Heart right ventricle (tissue), 16 donors: ENCODE data around the gene RAB6D. TPM values are rescaled to one million over a fixed set of nuclear protein-coding genes. Genes with fewer than 3 reads are reported as not detected.
"Not testable (repeated sequence)": the region's sequence is repeated elsewhere in the genome, so short reads cannot be mapped to it uniquely, and the experiment has no call there.

Source experiments
- ATAC-seq, 8 donors: fragments of 200-7000 bp; cut with Tn5 transposase; one replicate each; pipeline ENCODE4 v1.9.1; 2020; ENCODE audit warnings: mild to moderate bottlenecking in 8 of 8, moderate library complexity in 8 of 8, moderate number of reproducible peaks in 1 of 8
- DNase-seq, 2 donors: peaks; one replicate each; pipeline ENCODE4 v3.0.0-alpha.2; 2020
- H3K27ac ChIP-seq, 10 donors: fragments of 200-600 bp; sonication (generic) in 2 of 10; one replicate each; pipeline versions ENCODE4 v1.5.0 to v1.8.0; 2020 to 2022; ENCODE audit warnings: mild to moderate bottlenecking in 3 of 10
- H3K27me3 ChIP-seq, 7 donors: fragments of 200-600 bp; one replicate each; pipeline ENCODE4 v1.8.0; 2021 to 2022; ENCODE audit warnings: mild to moderate bottlenecking in 2 of 7
- H3K36me3 ChIP-seq, 9 donors: fragments of 200-600 bp; sonication (generic) in 1 of 9; one replicate each; pipeline versions ENCODE4 v1.5.0 to v1.8.0; 2020 to 2022; ENCODE audit warnings: mild to moderate bottlenecking in 2 of 9
- H3K4me1 ChIP-seq, 9 donors: fragments of 200-600 bp; sonication (generic) in 1 of 9; one replicate each; pipeline versions ENCODE4 v1.5.0 to v1.8.0; 2020 to 2022; ENCODE audit warnings: mild to moderate bottlenecking in 4 of 9
- H3K4me3 ChIP-seq, 10 donors: fragments of 200-600 bp; sonication (generic) in 2 of 10; one replicate each; pipeline versions ENCODE4 v1.5.0 to v1.8.0; 2020 to 2022; ENCODE audit warnings: mild to moderate bottlenecking in 7 of 10, moderate library complexity in 2 of 10
- H3K9me3 ChIP-seq, 11 donors: fragments of 200-600 bp in 10 of 11; sonication (generic) in 2 of 11; one replicate each; pipeline versions ENCODE4 v1.5.0 to v1.8.0; 2013 to 2022; ENCODE audit warnings: mild to moderate bottlenecking in 2 of 11, control low read depth in 1 of 11, moderate library complexity in 1 of 11
- WGBS, 2 donors: extraction: QIAGEN DNeasy Blood & Tissue Kit; methylation state at CpG; one replicate each; pipeline ENCODE4 v1.1.7; 2013; ENCODE audit warnings: inconsistent platforms in 1 of 2; 5-methylcytosine and 5-hydroxymethylcytosine counted together
- intact Hi-C, 10 donors: fragments of 100-400 bp; cut with DNase I; formaldehyde crosslinking; loops; one replicate each; pipeline versions ENCODE4 v1.11.1 to v1.14.2; 2022
- polyA plus RNA-seq, 2 donors: library from polyadenylated mRNA; stranded (reverse); fragments of 200-250 nt; gene quantifications; one replicate each; pipeline ENCODE4 v1.2.3, GENCODE V29; 2013
- total RNA-seq, 10 donors: library from RNA; stranded (reverse); fragmentation: NEBNext Ultra II Directional in 3 of 10; extraction: Animal tissue kit (Norgen Biotek cat#: 25700) in 3 of 10; gene quantifications; one replicate each; pipeline versions ENCODE4 v1.2.1 to v1.2.4, GENCODE V29; 2021 to 2023
- TF ChIP-seq, protein P1 (sequence below), 9 donors: fragments of 200-600 bp; sonication (generic) in 2 of 9; IDR thresholded peaks; one replicate each; pipeline versions ENCODE4 v1.5.0 to v1.8.0; 2021 to 2022; ENCODE audit warnings: antibody characterized with exemption in 9 of 9, mild to moderate bottlenecking in 5 of 9, moderate library complexity in 1 of 9
- donor health status: Arrhythmogenic right ventricular cardiomyopathy.
- donor health status: ischemic (EF 13 %, LVEDD 7.1; RV severe dilation, severe dysfunction).
- donor health status: healthy with polysubstance abuse.
- donor health status: DM: no; HTN: yes; CAD: no.
- donor health status: DM: no; HTN: no; CAD: no.
- donor health status: ischemic (EF 25% LVEDD 6.9; RV normal size, moderate dysfunction).
- donor health status: ischemic (EF 25% LVEDD 5.7; RV mildly dilated, moderate dysfunction).
- donor health status: healthy.
- donor health status: DM: yes; HTN: yes; CAD: no.
- donor health status: Ischemic cardiomyopathy.
- donor health status: ischemic (EF 35%, LVEDD 5.7; RV mildly dilated, moderate dysfunction).
- donor health status: nonischemic (EF 11% LVEDD 7.7; RV severe dilation, severe dysfunction).
- donor health status: DM: yes; HTN: yes; CAD: no.
- donor health status: PGD.
- donor health status: ischemic (EF 29% LVEDD 5.4; RV normal size, mild dysfunction).
- donor health status: nonischemic (EF 23%, LVEDD 6.1; RV moderate dilation, normal function).

Gene RAB6D
- total and polyA plus RNA-seq, 12 donors: 0.01 to 0.48 TPM; not detected in 10

- ATAC-seq: peak in 6 of 8 donors; percentile 34 to 72 (median 54)
- no peaks in the 10 kb centered on the region for H3K36me3 ChIP-seq
- TF ChIP-seq, protein P1, sequence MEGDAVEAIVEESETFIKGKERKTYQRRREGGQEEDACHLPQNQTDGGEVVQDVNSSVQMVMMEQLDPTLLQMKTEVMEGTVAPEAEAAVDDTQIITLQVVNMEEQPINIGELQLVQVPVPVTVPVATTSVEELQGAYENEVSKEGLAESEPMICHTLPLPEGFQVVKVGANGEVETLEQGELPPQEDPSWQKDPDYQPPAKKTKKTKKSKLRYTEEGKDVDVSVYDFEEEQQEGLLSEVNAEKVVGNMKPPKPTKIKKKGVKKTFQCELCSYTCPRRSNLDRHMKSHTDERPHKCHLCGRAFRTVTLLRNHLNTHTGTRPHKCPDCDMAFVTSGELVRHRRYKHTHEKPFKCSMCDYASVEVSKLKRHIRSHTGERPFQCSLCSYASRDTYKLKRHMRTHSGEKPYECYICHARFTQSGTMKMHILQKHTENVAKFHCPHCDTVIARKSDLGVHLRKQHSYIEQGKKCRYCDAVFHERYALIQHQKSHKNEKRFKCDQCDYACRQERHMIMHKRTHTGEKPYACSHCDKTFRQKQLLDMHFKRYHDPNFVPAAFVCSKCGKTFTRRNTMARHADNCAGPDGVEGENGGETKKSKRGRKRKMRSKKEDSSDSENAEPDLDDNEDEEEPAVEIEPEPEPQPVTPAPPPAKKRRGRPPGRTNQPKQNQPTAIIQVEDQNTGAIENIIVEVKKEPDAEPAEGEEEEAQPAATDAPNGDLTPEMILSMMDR (IDR thresholded peaks at IDR 0.05): no peak
- DNase-seq: peak in 1 of 2 donors; percentile 20
- H3K4me3 ChIP-seq: peak overlapping the region in 5 of 10 donors; percentile 5 to 31 (median 23)
- H3K27me3 ChIP-seq: peaks cover 0 to 27% (median 12%) of the 10 kb centered on the region in 7 donors
- 23 to 29% methylated on average over 42 to 45 of the region's 45 CpGs for WGBS, 2 donors
- no peaks in the 10 kb centered on the region for H3K4me1 ChIP-seq
- intact Hi-C loops: no loop called here
- H3K27ac ChIP-seq: no peak overlapping the region
- no peaks in the 10 kb centered on the region for H3K9me3 ChIP-seq
Measured at GRCh38 chr2:131394147-131394931, 30.4 kb upstream of the RAB6D start.

DNA sequence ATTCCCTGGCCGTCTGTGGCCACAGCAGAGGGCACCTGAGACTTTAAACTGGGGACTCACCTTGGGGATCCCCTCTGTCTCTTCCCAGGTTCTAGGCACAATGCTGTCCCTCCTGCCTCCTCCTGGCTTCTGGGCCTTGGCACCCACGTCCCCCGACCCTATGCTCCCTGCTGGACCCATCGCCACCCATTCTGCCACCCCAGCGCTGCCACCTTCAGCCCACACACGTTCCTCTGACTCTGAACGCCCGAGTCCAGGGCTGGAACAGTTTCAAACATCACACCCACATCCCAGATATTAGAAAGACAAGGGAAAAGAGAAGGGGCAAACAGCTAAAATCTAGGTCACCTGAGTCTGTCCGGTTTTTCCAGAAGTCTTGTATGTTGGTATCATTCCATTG is 28.0 kb upstream of the RAB6D start:
- H3K9me3 ChIP-seq, intact Hi-C loops, H3K4me1 ChIP-seq, H3K27ac ChIP-seq, H3K4me3 ChIP-seq, ATAC-seq, H3K36me3 ChIP-seq, DNase-seq: not testable (repeated sequence)
- H3K27me3 ChIP-seq: peaks cover 0 to 23% (median 5%) of the 10 kb centered on the region in 7 donors
- 77 to 86% methylated on average over 8 of the region's 9 CpGs for WGBS, 2 donors

GRCh38 chr2:131391471-131391870 is 27.5 kb upstream of the RAB6D start:
- H3K9me3 ChIP-seq, H3K4me1 ChIP-seq, intact Hi-C loops, H3K4me3 ChIP-seq, H3K27ac ChIP-seq, H3K36me3 ChIP-seq, DNase-seq: not testable (repeated sequence)
- ATAC-seq: peak in 2 of 8 donors; percentile 12 to 20
- WGBS, 2 donors: 92% methylated on average over 10 to 11 of the region's 11 CpGs
- H3K27me3 ChIP-seq: peaks cover 0 to 19% (median 5%) of the 10 kb centered on the region in 7 donors

DNA sequence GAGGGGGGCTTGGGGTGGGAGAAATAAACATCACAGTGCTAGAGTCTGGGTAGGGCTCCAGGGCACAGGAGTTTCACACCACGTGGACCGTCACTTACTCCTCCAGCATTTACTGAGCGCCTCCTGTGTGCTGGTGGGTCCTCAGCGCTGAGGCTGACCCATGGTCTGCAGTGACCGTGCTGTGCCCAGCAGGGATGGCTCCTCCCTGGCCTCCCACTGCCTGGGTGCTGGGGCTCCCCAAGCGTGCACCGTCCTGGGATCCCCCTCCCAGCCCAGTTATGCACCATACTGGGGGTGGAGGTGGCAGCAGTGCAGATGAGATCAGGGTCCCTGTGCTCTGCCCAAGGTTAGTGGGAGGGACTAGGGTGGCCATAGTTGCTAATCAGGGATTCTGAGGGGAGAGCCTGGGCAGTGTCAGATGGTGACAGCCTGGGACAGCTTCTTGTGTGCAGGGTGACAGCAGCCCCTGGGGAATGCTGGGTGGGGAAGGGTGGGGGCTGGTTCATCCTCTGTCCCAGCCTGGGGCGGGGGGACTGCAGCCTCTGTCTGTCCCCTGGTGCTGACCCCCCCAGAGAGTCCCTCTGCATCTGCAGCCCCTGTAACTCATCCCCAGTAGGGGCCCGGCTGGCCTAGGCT is 26.6 kb upstream of the RAB6D start:
- H3K27ac ChIP-seq, intact Hi-C loops, H3K36me3 ChIP-seq, H3K4me1 ChIP-seq, H3K4me3 ChIP-seq, DNase-seq, H3K9me3 ChIP-seq: not testable (repeated sequence)
- WGBS, 2 donors: 74 to 75% methylated on average over 6 to 9 of the region's 9 CpGs
- H3K27me3 ChIP-seq: peaks cover 0 to 14% (median 5%) of the 10 kb centered on the region in 7 donors
- peak in 6 of 8 donors; percentile 6 to 61 (median 38) for ATAC-seq

DNA sequence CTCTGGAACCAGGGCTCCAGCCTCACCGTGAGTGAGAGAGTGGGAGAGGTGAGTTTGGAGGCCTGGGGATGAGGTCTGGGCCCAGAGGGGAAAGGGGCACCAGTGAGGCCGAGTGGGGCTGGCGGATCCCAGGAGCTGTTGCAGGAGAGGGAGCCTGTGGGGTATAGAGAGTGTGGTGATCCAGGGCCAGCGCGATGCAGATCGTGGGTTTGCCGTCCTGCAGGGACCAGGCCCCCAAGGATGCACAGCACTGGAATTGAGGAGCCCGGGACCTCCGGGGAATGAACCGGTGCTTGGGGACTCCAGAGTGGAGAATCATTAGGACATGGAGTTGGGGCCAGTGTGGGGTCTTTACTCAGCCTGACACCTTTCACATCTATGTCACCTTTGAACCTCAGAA is 25.7 kb upstream of the RAB6D start:
- WGBS, 2 donors: 92 to 93% methylated on average over 10 of the region's 10 CpGs
- no peaks in the 10 kb centered on the region for H3K9me3 ChIP-seq
- TF ChIP-seq, protein P1 (IDR thresholded peaks at IDR 0.05): no peak
- H3K4me1 ChIP-seq: no peaks in the 10 kb centered on the region
- H3K27me3 ChIP-seq: peaks cover 0 to 8% (median 4%) of the 10 kb centered on the region in 7 donors
- no peaks in the 10 kb centered on the region for H3K36me3 ChIP-seq
- H3K4me3 ChIP-seq: no peak overlapping the region
- ATAC-seq (no peak), DNase-seq (no peak)
- H3K27ac ChIP-seq: no peak overlapping the region
- intact Hi-C loops: no loop called here

GRCh38 chr2:131388834-131389233 is 24.9 kb upstream of the RAB6D start:
- WGBS, 2 donors: 71 to 86% methylated on average over 5 to 6 of the region's 6 CpGs
- DNase-seq, H3K4me1 ChIP-seq, H3K9me3 ChIP-seq, ATAC-seq, H3K4me3 ChIP-seq, intact Hi-C loops, H3K27ac ChIP-seq, H3K36me3 ChIP-seq, H3K27me3 ChIP-seq: not testable (repeated sequence)

- H3K27me3 ChIP-seq, H3K36me3 ChIP-seq, H3K9me3 ChIP-seq, intact Hi-C loops, H3K27ac ChIP-seq, H3K4me1 ChIP-seq, ATAC-seq, DNase-seq, H3K4me3 ChIP-seq: not testable (repeated sequence)
- WGBS, 2 donors: 91 to 92% methylated on average over 1 of the region's 1 CpG
Measured at GRCh38 chr2:131373111-131373510, 9.1 kb upstream of the RAB6D start.
